GM19455 (cell line): ENCODE data around the gene TFPI.

Source experiments
- ATAC-seq: cut with Tn5 transposase; IDR thresholded peaks from one replicate; pipeline ENCODE4 v1.9.1; 2021; ENCODE audit not compliant: unreplicated experiment

The TFPI gene

GRCh38 chr2:187506416-187506815 lies 47.8 kb downstream of the TFPI start:
- ATAC-seq: no peak

- ATAC-seq: no peak
Measured at GRCh38 chr2:187505065-187505672, 49.1 kb downstream of the TFPI start.

- no peak for ATAC-seq
Measured at GRCh38 chr2:187504312-187504921, 49.8 kb downstream of the TFPI start.

GRCh38 chr2:187503700-187504099 lies 50.5 kb downstream of the TFPI start:
- no peak for ATAC-seq

GRCh38 chr2:187502467-187502866 lies 51.8 kb downstream of the TFPI start:
- ATAC-seq: no peak

GRCh38 chr2:187500585-187501359 lies 53.5 kb downstream of the TFPI start:
- ATAC-seq: no peak

DNA sequence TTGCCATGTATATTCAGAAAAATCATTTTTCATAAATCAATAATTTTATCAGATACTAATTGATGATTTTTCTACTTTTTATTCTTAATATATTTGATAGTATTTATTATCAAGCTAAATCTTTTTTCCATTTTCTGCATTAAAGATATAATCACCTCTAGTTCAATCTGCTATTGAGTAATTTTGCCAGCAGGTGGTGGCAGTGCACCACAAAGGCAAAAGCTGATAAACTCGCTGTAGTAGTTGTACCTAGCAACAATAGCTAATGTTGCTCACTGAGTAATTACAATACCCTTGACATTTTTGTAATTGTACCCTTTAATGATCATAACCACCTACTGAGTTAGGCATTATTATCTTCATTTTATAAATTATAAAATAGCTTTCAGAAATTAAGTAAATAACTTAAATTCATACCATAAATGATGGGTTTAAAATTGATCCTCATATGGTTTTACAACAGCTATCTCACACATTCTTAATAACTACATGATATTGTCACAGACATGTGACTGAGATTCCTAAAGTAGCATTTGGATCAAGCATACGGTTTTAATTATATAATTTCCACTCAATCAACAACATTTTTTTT lies 54.2 kb downstream of the TFPI start:
- ATAC-seq: peak; percentile 96

- ATAC-seq: no peak
Measured at GRCh38 chr2:187497858-187498463, 56.3 kb downstream of the TFPI start.

- no peak for ATAC-seq
Measured at GRCh38 chr2:187497140-187497539, 57.1 kb downstream of the TFPI start.

DNA sequence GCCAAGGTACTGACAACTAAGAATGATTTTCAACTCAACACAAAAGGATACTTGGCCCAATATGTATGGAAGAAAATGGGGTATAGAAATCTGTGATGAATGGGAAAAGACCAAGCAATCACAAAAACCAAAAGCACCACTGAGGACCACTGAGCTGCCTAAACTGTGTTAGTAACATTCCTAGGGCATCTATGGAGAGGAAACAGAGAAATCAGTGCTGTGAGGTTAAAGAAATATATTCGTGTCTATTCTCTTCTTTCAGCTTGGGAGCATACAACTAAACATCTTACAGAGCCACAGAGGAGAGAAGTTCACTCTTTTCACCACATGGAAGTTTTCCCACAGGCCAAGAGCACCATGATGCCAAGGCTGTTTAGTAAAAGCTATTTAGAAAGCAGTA lies 58.9 kb downstream of the TFPI start:
- no peak for ATAC-seq

- ATAC-seq: no peak
Measured at GRCh38 chr2:187493877-187494568, 60.2 kb downstream of the TFPI start.

DNA sequence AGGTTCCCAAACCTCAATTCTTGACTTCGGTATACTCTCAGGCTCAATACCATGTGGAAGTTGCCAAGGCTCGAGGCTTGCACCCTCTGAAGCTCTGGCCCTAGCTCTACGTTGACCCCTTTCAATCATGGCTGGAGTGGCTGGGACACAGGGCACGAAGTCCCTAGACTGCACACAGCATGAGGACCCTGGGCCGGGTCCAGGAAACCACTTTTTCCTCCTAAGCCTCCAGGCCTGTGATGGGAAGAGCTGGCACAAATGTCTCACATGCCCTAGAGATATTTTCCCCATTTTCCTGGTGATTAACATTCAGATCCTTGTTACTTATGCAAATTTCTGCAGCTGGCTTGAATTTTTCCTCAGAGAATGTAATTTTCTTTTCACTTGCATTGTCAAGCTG lies 61.1 kb downstream of the TFPI start:
- no peak for ATAC-seq

- no peak for ATAC-seq
Measured at GRCh38 chr2:187486241-187486640, 68.0 kb downstream of the TFPI start.

- ATAC-seq: no peak
Measured at GRCh38 chr2:187485523-187485922, 68.7 kb downstream of the TFPI start.

GRCh38 chr2:187483537-187483936 lies 70.7 kb downstream of the TFPI start:
- no peak for ATAC-seq

DNA sequence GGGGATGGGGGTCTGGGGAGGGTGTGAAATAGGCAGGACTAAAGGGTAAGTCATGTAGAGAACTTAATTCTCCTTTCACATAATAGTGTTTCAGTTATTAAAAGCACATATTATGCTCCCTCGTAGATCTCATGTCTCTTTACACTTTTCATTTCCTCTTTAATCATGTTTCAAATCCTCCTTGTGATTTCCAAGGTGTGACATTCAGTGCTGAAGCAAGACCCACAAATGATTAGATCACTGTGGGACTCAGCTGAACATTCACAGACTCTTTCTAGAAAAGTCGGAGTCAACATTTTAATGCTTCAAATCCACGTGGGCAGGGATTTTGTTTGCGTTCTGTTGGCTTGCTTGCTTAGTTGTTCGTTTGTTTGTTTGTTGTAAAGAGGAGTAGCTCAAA lies 71.4 kb downstream of the TFPI start:
- ATAC-seq: no peak

DNA sequence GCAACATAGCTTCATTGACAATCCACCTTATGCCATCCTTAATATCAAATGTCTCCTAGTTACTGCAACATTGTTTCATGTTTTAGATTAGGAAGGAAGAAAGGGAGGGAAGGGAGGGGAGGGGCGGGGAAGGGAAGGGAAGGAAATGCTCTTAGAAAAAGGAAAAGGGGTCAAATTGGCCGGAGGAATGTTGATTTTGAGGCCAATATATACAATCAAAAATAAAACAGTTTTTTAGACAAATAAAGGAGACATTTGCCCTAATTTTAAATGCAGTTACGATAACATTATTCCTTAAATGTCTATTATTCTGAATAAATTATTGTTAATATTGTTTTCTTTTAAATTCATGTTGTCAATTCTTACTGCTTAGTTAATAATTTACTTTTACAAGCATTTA lies 72.7 kb downstream of the TFPI start:
- no peak for ATAC-seq

DNA sequence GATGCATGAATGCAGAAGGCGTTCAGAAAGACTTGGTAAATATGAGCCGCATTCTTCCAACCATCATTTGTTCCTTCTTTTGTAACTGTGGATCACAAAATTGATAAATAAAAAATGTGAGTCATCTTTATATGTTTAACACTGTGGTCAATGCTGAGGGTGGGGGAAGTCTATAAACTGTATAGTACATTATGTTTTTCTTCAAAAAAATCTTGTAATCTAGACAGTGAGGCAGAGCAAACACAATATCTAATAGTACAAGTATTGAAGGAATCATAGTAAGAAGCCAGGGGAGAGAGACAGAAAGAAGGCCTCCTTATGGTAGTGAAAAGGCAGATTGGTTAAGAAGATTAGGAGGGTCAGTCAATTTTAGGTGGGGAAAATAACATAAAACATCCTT lies 75.5 kb downstream of the TFPI start:
- ATAC-seq: no peak

DNA sequence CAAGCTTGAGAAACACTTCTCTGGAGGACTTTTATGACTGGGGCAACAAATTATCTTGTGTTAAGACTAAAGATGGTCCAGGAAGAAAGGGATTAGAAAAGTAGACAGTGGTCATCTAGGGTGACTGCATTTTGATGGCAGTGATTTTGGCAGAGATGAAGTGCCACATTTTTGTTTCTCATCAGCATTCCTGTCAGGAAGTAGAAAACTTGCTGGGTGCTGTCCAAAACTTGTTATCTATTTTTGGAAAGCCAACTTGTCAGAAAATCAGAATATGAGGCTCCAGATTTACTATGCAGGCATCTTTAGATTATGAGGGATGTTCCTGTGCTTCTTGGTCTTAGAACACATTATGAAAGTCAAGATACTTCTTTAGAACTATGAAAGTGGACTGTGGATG lies 77.2 kb downstream of the TFPI start:
- ATAC-seq: no peak

DNA sequence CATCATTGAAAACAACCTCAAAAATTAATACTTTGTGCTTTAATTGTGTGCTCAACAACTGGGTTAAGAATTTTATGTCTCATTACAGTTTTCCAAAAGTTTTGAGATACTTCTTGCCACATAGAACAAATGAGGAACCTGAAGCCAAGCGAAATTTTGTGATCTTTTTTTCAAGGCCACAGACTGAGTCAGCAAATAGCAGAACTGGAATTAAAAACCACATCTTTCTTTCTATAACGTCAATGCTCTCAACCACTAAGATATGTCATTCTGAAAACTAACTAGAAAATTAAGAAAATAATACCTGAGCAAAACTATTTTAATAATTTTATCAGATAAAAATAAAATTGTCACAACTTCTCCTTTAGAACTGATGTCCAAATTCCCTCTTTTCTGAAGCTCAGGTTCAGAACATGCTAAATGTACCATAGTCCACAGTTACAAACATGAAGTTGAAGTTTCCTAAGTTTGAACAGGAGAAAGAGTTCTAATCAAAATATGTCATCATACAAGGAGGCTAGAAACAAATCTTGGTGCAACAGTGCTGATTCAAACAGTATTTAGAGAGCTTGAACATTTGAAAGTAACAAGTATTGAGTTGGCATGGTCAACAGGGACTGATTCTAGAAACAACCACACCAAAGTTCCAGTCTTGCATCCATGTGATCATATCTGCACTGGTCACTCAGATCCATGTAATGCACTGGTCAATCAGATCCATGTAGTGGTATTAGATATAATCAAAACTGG lies 78.6 kb downstream of the TFPI start:
- peak; percentile 92 for ATAC-seq
